Measurements from ENCODE around the gene SFXN5. TPM values are rescaled to one million over a fixed set of nuclear protein-coding genes. Genes with fewer than 3 reads are reported as not detected.

The SFXN5 gene
- total RNA-seq, 1 donor from 2014 or later = 9.8 TPM

- H3K4me3 ChIP-seq = no peak overlapping the region
- no peak for TF ChIP-seq POLR2A (IDR thresholded peaks at IDR 0.05)
- TF ChIP-seq, protein P1, sequence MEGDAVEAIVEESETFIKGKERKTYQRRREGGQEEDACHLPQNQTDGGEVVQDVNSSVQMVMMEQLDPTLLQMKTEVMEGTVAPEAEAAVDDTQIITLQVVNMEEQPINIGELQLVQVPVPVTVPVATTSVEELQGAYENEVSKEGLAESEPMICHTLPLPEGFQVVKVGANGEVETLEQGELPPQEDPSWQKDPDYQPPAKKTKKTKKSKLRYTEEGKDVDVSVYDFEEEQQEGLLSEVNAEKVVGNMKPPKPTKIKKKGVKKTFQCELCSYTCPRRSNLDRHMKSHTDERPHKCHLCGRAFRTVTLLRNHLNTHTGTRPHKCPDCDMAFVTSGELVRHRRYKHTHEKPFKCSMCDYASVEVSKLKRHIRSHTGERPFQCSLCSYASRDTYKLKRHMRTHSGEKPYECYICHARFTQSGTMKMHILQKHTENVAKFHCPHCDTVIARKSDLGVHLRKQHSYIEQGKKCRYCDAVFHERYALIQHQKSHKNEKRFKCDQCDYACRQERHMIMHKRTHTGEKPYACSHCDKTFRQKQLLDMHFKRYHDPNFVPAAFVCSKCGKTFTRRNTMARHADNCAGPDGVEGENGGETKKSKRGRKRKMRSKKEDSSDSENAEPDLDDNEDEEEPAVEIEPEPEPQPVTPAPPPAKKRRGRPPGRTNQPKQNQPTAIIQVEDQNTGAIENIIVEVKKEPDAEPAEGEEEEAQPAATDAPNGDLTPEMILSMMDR (IDR thresholded peaks at IDR 0.05) = no peak
- TF ChIP-seq POLR2AphosphoS5 (IDR thresholded peaks at IDR 0.05; ENCODE audit: insufficient read depth in 1 of 2, low read depth in 1 of 2) = no peak
- no peak overlapping the region for H3K27ac ChIP-seq
- H3K27me3 ChIP-seq = no peaks in the 10 kb centered on the region
- intact Hi-C loops (cut with DNase I) = no loop called here
- H3K4me1 ChIP-seq = peaks cover 10% of the 10 kb centered on the region
- no peak for DNase-seq (ENCODE audit: extremely low spot score in 2 of 2)
- H3K9me3 ChIP-seq = no peaks in the 10 kb centered on the region
- no peaks in the 10 kb centered on the region for H3K36me3 ChIP-seq
Measured at GRCh38 chr2:73063472-73063871, 8.0 kb downstream of the SFXN5 start.

GRCh38 chr2:73059106-73059505, 12.4 kb downstream of the SFXN5 start:
- TF ChIP-seq, protein P1 (IDR thresholded peaks at IDR 0.05) = no peak
- TF ChIP-seq POLR2A (IDR thresholded peaks at IDR 0.05) = no peak
- no peak for TF ChIP-seq POLR2AphosphoS5 (IDR thresholded peaks at IDR 0.05; ENCODE audit: insufficient read depth in 1 of 2, low read depth in 1 of 2)
- Histone ChIP-seq H3K27me3 (no peaks in the 10 kb centered on the region), H3K4me3 (no peak overlapping the region), H3K27ac (no peak overlapping the region), H3K4me1 (peaks cover 2% of the 10 kb centered on the region), H3K9me3 (no peaks in the 10 kb centered on the region), H3K36me3 (peaks cover 0 to 11% of the 10 kb centered on the region in 2 donors)
- DNase-seq (ENCODE audit: extremely low spot score in 2 of 2) = no peak
- intact Hi-C loops (cut with DNase I) = no loop called here

- H3K4me1 ChIP-seq = peaks cover 13% of the 10 kb centered on the region
- H3K4me3 ChIP-seq = no peak overlapping the region
- intact Hi-C loops (cut with DNase I) = no loop called here
- no peaks in the 10 kb centered on the region for H3K9me3 ChIP-seq
- no peaks in the 10 kb centered on the region for H3K27me3 ChIP-seq
- peaks cover 0 to 11% of the 10 kb centered on the region in 2 donors for H3K36me3 ChIP-seq
- TF ChIP-seq POLR2A (IDR thresholded peaks at IDR 0.05) (no peak), POLR2AphosphoS5 (IDR thresholded peaks at IDR 0.05; ENCODE audit: insufficient read depth in 1 of 2, low read depth in 1 of 2) (no peak)
- TF ChIP-seq, protein P1 (IDR thresholded peaks at IDR 0.05) = no peak
- H3K27ac ChIP-seq = no peak overlapping the region
- no peak for DNase-seq (ENCODE audit: extremely low spot score in 2 of 2)
Measured at GRCh38 chr2:73054980-73055379, 16.5 kb downstream of the SFXN5 start.

- Histone ChIP-seq H3K27me3 (no peaks in the 10 kb centered on the region), H3K9me3 (no peaks in the 10 kb centered on the region), H3K36me3 (peaks cover 0 to 11% of the 10 kb centered on the region in 2 donors), H3K27ac (no peak overlapping the region), H3K4me3 (no peak overlapping the region), H3K4me1 (peaks cover 13% of the 10 kb centered on the region)
- TF ChIP-seq, protein P1 (IDR thresholded peaks at IDR 0.05) = no peak
- TF ChIP-seq POLR2A (IDR thresholded peaks at IDR 0.05) = no peak
- no peak for TF ChIP-seq POLR2AphosphoS5 (IDR thresholded peaks at IDR 0.05; ENCODE audit: insufficient read depth in 1 of 2, low read depth in 1 of 2)
- intact Hi-C loops (cut with DNase I) = no loop called here
- no peak for DNase-seq (ENCODE audit: extremely low spot score in 2 of 2)
Measured at GRCh38 chr2:73053316-73054114, 18.0 kb downstream of the SFXN5 start.

DNA sequence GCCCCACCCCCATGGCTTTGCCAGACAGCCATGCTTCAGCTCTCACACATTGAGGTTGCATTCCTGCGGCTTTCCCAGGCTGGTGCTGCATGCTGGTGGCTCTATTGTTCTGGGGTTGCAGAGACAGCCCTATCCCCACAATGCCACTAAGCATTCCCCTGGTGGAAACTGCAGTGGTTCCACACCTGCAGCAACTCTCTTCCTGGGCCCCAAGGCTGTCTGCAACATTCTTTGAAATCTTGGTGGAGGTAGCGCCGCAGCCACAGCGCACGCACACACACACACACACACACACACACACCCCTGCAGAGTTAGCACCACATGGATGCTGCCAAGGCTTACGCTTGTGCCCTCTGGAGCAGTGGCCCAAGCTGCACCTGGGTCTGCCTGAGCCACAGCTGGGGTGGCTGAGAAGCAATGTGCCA, 21.4 kb downstream of the SFXN5 start:
- TF ChIP-seq, protein P1 (IDR thresholded peaks at IDR 0.05) = no peak
- TF ChIP-seq POLR2A (IDR thresholded peaks at IDR 0.05) = no peak
- no peak for TF ChIP-seq POLR2AphosphoS5 (IDR thresholded peaks at IDR 0.05; ENCODE audit: insufficient read depth in 1 of 2, low read depth in 1 of 2)
- no peaks in the 10 kb centered on the region for H3K36me3 ChIP-seq
- H3K27me3 ChIP-seq = no peaks in the 10 kb centered on the region
- DNase-seq (ENCODE audit: extremely low spot score in 2 of 2) = no peak
- H3K27ac ChIP-seq = no peak overlapping the region
- H3K4me1 ChIP-seq = peaks cover 13% of the 10 kb centered on the region
- no peak overlapping the region for H3K4me3 ChIP-seq
- H3K9me3 ChIP-seq = no peaks in the 10 kb centered on the region
- intact Hi-C loops (cut with DNase I) = no loop called here

Measured in vagina (tissue), 2 donors.